Endodermal cell (in vitro differentiated cells): Measurements from ENCODE around the gene HHAT. TPM values are rescaled to one million over a fixed set of nuclear protein-coding genes. Genes with fewer than 3 reads are reported as not detected.

Experiments used
- DNase-seq: peaks from one replicate; pipeline ENCODE4 v3.0.0-alpha.2; 2017
- H3K27ac ChIP-seq: 2 replicates; pipeline ENCODE4 v1.5.1; 2013; ENCODE audit warnings: mild to moderate bottlenecking, low read depth, low read length, moderate library complexity
- H3K27me3 ChIP-seq: 2 replicates; pipeline ENCODE4 v1.6.1; 2013; ENCODE audit warnings: mild to moderate bottlenecking, low read length, moderate library complexity; ENCODE audit not compliant: insufficient read depth, control insufficient read depth, poor library complexity, severe bottlenecking
- H3K36me3 ChIP-seq: 2 replicates; pipeline ENCODE4 v1.7.0; 2013; ENCODE audit warnings: mild to moderate bottlenecking, low read length, moderate library complexity; ENCODE audit not compliant: control insufficient read depth, insufficient read depth
- H3K4me1 ChIP-seq: one replicate; pipeline ENCODE4 v1.7.0; 2013; ENCODE audit warnings: low read length; ENCODE audit not compliant: control insufficient read depth, insufficient read depth
- H3K4me3 ChIP-seq: 2 replicates; pipeline ENCODE4 v1.5.1; 2013; ENCODE audit warnings: mild to moderate bottlenecking, low read length, moderate library complexity
- H3K9ac ChIP-seq: 2 replicates; pipeline ENCODE4 v1.6.1; 2013; ENCODE audit warnings: mild to moderate bottlenecking, low read length, moderate library complexity; ENCODE audit not compliant: poor library complexity, severe bottlenecking; ENCODE audit errors: extremely low read depth
- H3K9me3 ChIP-seq: 2 replicates; pipeline ENCODE4 v1.6.1; 2013; ENCODE audit warnings: mild to moderate bottlenecking, low read length, moderate library complexity; ENCODE audit not compliant: control insufficient read depth
- H3K27ac Mint-ChIP-seq: 2 replicates; pipeline ENCODE4 v1.8.0; 2020; ENCODE audit warnings: mixed read lengths
- H3K27me3 Mint-ChIP-seq: 2 replicates; pipeline ENCODE4 v1.8.0; 2021; ENCODE audit warnings: mild to moderate bottlenecking, mixed read lengths; ENCODE audit not compliant: insufficient read depth
- H3K36me3 Mint-ChIP-seq: 2 replicates; pipeline ENCODE4 v1.8.0; 2020; ENCODE audit warnings: low read depth, mixed read lengths
- H3K4me1 Mint-ChIP-seq: 2 replicates; pipeline ENCODE4 v1.8.0; 2020; ENCODE audit warnings: mixed read lengths
- H3K4me3 Mint-ChIP-seq: 2 replicates; pipeline ENCODE4 v1.8.0; 2020; ENCODE audit warnings: mild to moderate bottlenecking, moderate library complexity, mixed read lengths
- H3K9me3 Mint-ChIP-seq: 2 replicates; pipeline ENCODE4 v1.8.0; 2020; ENCODE audit warnings: mild to moderate bottlenecking, mixed read lengths
- WGBS, 2 experiments: methylation state at CpG; one replicate each; pipeline versions ENCODE4 v1.1.5 to v1.1.7; 2013; ENCODE audit warnings: missing lambda C conversion rate in 2 of 2, mixed read lengths in 1 of 2; ENCODE audit not compliant: insufficient coverage in 1 of 2, insufficient read length in 1 of 2; 5-methylcytosine and 5-hydroxymethylcytosine counted together
- total RNA-seq, 2 donors: library from RNA; stranded (reverse); fragmentation: NEBNext Ultra II Directional in 1 of 2; extraction: Animal tissue kit (Norgen Biotek cat#: 25700) in 1 of 2; gene quantifications; 2 replicates in 1 of 2; 3 replicates in 1 of 2; pipeline ENCODE4 v1.2.1, GENCODE V29; 2021
- TF ChIP-seq, protein P1 (sequence below): fragments of 200-600 bp; sonication (generic); conservative IDR thresholded peaks from 2 replicates; pipeline ENCODE4 v1.5.0; 2021; ENCODE audit warnings: antibody characterized with exemption, mild to moderate bottlenecking

Gene HHAT
- total RNA-seq, 2 donors from 2014 or later, result 6.9 to 9.8 TPM

DNA sequence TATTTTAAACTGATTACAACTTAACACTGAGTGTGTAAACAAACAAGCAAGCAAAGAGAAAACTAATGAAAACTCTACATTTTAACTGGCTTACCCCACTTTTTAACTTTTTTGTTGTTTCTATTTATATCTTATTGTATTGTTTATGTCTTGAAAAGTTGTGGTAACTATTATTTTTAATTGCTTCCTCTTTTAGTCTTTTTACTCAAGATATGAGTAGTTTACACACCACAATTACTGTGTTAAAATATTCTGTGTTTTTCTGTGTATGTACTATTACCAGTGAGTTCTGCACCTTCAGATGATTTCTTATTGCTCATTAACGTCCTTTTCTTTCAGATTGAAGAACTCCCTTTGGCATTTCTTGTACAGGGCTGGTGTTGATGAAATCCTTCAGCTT lies 4.7 kb upstream of the HHAT start:
- H3K9ac ChIP-seq, result no peak overlapping the region
- peaks cover 7% of the 10 kb centered on the region for H3K4me1 Mint-ChIP-seq

DNA sequence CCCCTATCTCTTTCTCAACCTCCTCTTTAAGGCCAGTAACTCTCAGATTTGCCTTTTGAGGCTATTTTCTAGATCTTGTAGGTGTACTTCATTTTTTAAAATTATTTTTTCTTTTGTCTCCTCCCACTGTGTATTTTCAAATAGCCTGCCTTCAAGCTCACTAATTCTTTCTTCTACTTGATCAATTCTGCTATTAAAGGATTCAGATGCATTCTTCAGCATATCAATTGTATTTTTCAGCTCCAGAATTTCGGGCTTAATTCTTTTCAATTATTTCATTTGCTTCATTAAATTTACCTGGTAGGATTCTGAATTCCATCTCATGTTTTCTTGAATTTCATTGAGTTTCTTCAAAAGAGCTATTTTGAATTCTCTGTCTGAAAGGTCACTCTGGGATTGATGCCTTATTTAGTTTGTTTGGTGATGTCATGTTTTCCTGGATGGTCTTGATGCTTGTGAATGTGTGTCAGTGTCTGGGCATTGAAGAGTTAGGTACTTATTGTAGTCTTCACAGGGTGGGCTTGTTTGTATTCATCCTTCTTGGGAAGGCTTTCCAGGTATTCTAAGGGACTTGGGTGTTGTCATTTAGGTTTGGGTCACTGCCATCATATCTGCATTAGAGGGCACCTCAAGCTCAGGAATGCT lies 3.6 kb upstream of the HHAT start:
- Mint-ChIP-seq H3K4me1 (peaks cover 14% of the 10 kb centered on the region), H3K4me3 (no peak overlapping the region), H3K9me3 (no peaks in the 10 kb centered on the region), H3K27me3 (peaks cover 41% of the 10 kb centered on the region), H3K27ac (no peak overlapping the region), H3K36me3 (no peaks in the 10 kb centered on the region)
- no peak overlapping the region for H3K9ac ChIP-seq
- H3K27me3 ChIP-seq, result peaks cover 11% of the 10 kb centered on the region
- TF ChIP-seq, protein P1, sequence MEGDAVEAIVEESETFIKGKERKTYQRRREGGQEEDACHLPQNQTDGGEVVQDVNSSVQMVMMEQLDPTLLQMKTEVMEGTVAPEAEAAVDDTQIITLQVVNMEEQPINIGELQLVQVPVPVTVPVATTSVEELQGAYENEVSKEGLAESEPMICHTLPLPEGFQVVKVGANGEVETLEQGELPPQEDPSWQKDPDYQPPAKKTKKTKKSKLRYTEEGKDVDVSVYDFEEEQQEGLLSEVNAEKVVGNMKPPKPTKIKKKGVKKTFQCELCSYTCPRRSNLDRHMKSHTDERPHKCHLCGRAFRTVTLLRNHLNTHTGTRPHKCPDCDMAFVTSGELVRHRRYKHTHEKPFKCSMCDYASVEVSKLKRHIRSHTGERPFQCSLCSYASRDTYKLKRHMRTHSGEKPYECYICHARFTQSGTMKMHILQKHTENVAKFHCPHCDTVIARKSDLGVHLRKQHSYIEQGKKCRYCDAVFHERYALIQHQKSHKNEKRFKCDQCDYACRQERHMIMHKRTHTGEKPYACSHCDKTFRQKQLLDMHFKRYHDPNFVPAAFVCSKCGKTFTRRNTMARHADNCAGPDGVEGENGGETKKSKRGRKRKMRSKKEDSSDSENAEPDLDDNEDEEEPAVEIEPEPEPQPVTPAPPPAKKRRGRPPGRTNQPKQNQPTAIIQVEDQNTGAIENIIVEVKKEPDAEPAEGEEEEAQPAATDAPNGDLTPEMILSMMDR, result no peak
- H3K36me3 ChIP-seq, result no peaks in the 10 kb centered on the region
- H3K4me3 ChIP-seq, result no peak overlapping the region
- 88 to 96% methylated on average over 1 of the region's 1 CpG for WGBS, 2 experiments
- H3K4me1 ChIP-seq, result no peaks in the 10 kb centered on the region
- no peaks in the 10 kb centered on the region for H3K9me3 ChIP-seq
- DNase-seq, result no peak
- H3K27ac ChIP-seq, result no peak overlapping the region

More for the DNA sequence above, 4.7 kb upstream of the HHAT start:
- no peak for DNase-seq
- H3K27ac Mint-ChIP-seq, result no peak overlapping the region
- H3K36me3 Mint-ChIP-seq, result no peaks in the 10 kb centered on the region
- TF ChIP-seq, protein P1, result no peak
- Histone ChIP-seq H3K36me3 (no peaks in the 10 kb centered on the region), H3K27me3 (peaks cover 11% of the 10 kb centered on the region), H3K9me3 (no peaks in the 10 kb centered on the region), H3K4me3 (no peak overlapping the region), H3K4me1 (no peaks in the 10 kb centered on the region), H3K27ac (no peak overlapping the region)
- no peaks in the 10 kb centered on the region for H3K9me3 Mint-ChIP-seq
- peaks cover 32% of the 10 kb centered on the region for H3K27me3 Mint-ChIP-seq
- WGBS, 2 experiments, result 100% methylated on average over 1 of the region's 1 CpG; no CpG with 5 or more reads in 1 of the 2 experiments
- H3K4me3 Mint-ChIP-seq, result no peak overlapping the region

DNA sequence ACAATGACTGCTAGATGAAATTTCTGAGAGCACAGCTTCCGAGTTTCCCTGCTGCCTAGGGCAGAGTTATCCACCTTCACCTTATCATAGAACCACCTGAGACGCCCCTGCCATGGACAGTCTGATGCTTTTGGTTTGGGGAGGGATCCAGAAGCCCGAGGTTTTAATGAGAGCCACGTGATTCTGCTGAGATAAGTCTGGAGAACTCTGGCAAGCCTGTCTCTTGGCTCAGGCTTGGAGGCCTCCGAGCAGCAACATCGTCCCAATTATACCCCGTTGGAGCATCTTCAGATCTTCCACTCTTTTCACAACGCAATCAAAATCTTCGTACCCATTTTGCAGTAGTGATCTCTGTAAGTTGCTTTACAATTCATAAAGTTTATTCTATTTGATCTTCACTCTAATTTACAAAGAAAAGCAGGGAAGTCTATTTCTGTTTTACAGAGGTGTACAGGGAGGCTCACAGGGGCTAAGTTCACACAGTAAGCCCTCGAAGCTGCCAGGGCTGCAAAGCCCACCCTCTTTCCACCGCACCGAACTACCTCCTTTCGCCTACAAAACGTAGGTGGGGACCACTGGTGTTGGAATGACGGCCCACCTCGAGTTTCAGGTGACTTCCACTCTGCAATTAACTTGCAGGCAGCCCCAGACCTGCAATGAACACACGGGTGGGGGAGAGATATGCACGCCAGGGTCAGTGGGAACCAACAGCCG lies 513 bp upstream of the HHAT start:
- no peak for DNase-seq
- Mint-ChIP-seq H3K9me3 (no peaks in the 10 kb centered on the region), H3K4me1 (peaks cover 18% of the 10 kb centered on the region), H3K27ac (peak overlapping the region; percentile 77), H3K27me3 (peaks cover 71% of the 10 kb centered on the region), H3K4me3 (peak overlapping the region; percentile 87), H3K36me3 (no peaks in the 10 kb centered on the region)
- Histone ChIP-seq H3K9me3 (no peaks in the 10 kb centered on the region), H3K4me3 (peak overlapping the region; percentile 85), H3K9ac (no peak overlapping the region), H3K4me1 (no peaks in the 10 kb centered on the region), H3K27me3 (peaks cover 34% of the 10 kb centered on the region), H3K36me3 (no peaks in the 10 kb centered on the region), H3K27ac (peak overlapping the region; percentile 44)
- TF ChIP-seq, protein P1, result no peak
- WGBS, 2 experiments, result 40 to 42% methylated on average over 7 to 19 of the region's 19 CpGs
